ENCODE data around the gene ARHGAP12.
A peak's percentile ranks its signal among the peaks of the same experiment; 100 is the strongest.

Gene ARHGAP12

GRCh38 chr10:31914370-31914769 lies 14.3 kb downstream of the ARHGAP12 start:
- Histone ChIP-seq H3K4me2 (ENCODE audit: low read depth, low read length, poor library complexity, severe bottlenecking) (no peak overlapping the region), H3F3A (ENCODE audit: low read depth) (no peaks in the 10 kb centered on the region), H3K4me1 (ENCODE audit: insufficient read depth, low read length, poor library complexity, severe bottlenecking) (peaks cover 19% of the 10 kb centered on the region), H3K36me3 (ENCODE audit: insufficient read depth, low read length) (no peaks in the 10 kb centered on the region), H3K9me2 (replicated peaks; ENCODE audit: low read depth, low read length) (no peaks in the 10 kb centered on the region), H3K27me3 (ENCODE audit: insufficient read depth, low read length, poor library complexity, severe bottlenecking) (no peaks in the 10 kb centered on the region), H3K79me2 (ENCODE audit: insufficient read depth, low read length) (peaks cover 80% of the 10 kb centered on the region), H4K20me1 (ENCODE audit: insufficient read depth, low read length, poor library complexity, severe bottlenecking) (peaks cover 14% of the 10 kb centered on the region), H3K4me3 (ENCODE audit: low read length, poor library complexity, severe bottlenecking) (no peak overlapping the region), H3K9me3 (ENCODE audit: insufficient read depth, low read depth, low read length) (no peaks in the 10 kb centered on the region), H3K9ac (ENCODE audit: low read depth, low read length, poor library complexity, severe bottlenecking) (no peak overlapping the region), H2AFZ (ENCODE audit: low read length) (no peak overlapping the region)
- TF ChIP-seq CTCF (conservative IDR thresholded peaks at IDR 0.05; ENCODE audit: low read length) (no peak), EZH2phosphoT487 (IDR thresholded peaks at IDR 0.05; ENCODE audit: borderline replicate concordance) (no peak)

GRCh38 chr10:31912898-31913850 lies 15.5 kb downstream of the ARHGAP12 start:
- H3F3A ChIP-seq (ENCODE audit: low read depth), result no peaks in the 10 kb centered on the region
- peaks cover 75% of the 10 kb centered on the region for H3K79me2 ChIP-seq (ENCODE audit: insufficient read depth, low read length)
- no peaks in the 10 kb centered on the region for H3K9me2 ChIP-seq (replicated peaks; ENCODE audit: low read depth, low read length)
- peak overlapping the region; percentile 16 for H3K4me2 ChIP-seq (ENCODE audit: low read depth, low read length, poor library complexity, severe bottlenecking)
- peaks cover 11% of the 10 kb centered on the region for H3K4me1 ChIP-seq (ENCODE audit: insufficient read depth, low read length, poor library complexity, severe bottlenecking)
- no peak overlapping the region for H3K9ac ChIP-seq (ENCODE audit: low read depth, low read length, poor library complexity, severe bottlenecking)
- H3K4me3 ChIP-seq (ENCODE audit: low read length, poor library complexity, severe bottlenecking), result no peak overlapping the region
- no peaks in the 10 kb centered on the region for H3K9me3 ChIP-seq (ENCODE audit: insufficient read depth, low read depth, low read length)
- peaks cover 7% of the 10 kb centered on the region; the same call in 1 of the 2 replicates for H3K36me3 ChIP-seq (ENCODE audit: insufficient read depth, low read length)
- H2AFZ ChIP-seq (ENCODE audit: low read length), result no peak overlapping the region
- peaks cover 7% of the 10 kb centered on the region for H4K20me1 ChIP-seq (ENCODE audit: insufficient read depth, low read length, poor library complexity, severe bottlenecking)
- H3K27me3 ChIP-seq (ENCODE audit: insufficient read depth, low read length, poor library complexity, severe bottlenecking), result no peaks in the 10 kb centered on the region
- no peak for TF ChIP-seq EZH2phosphoT487 (IDR thresholded peaks at IDR 0.05; ENCODE audit: borderline replicate concordance)
- no peak for TF ChIP-seq CTCF (conservative IDR thresholded peaks at IDR 0.05; ENCODE audit: low read length)

GRCh38 chr10:31912289-31912688 lies 16.3 kb downstream of the ARHGAP12 start:
- H3K79me2 ChIP-seq (ENCODE audit: insufficient read depth, low read length), result peaks cover 66% of the 10 kb centered on the region
- H3K36me3 ChIP-seq (ENCODE audit: insufficient read depth, low read length), result peaks cover 14% of the 10 kb centered on the region
- no peak overlapping the region for H3K4me3 ChIP-seq (ENCODE audit: low read length, poor library complexity, severe bottlenecking)
- no peaks in the 10 kb centered on the region for H3K27me3 ChIP-seq (ENCODE audit: insufficient read depth, low read length, poor library complexity, severe bottlenecking)
- no peaks in the 10 kb centered on the region for H3K9me3 ChIP-seq (ENCODE audit: insufficient read depth, low read depth, low read length)
- H3K4me1 ChIP-seq (ENCODE audit: insufficient read depth, low read length, poor library complexity, severe bottlenecking), result peaks cover 11% of the 10 kb centered on the region
- peaks cover 7% of the 10 kb centered on the region for H4K20me1 ChIP-seq (ENCODE audit: insufficient read depth, low read length, poor library complexity, severe bottlenecking)
- TF ChIP-seq CTCF (conservative IDR thresholded peaks at IDR 0.05; ENCODE audit: low read length) (no peak), EZH2phosphoT487 (IDR thresholded peaks at IDR 0.05; ENCODE audit: borderline replicate concordance) (no peak)
- H3F3A ChIP-seq (ENCODE audit: low read depth), result no peaks in the 10 kb centered on the region
- no peak overlapping the region for H3K9ac ChIP-seq (ENCODE audit: low read depth, low read length, poor library complexity, severe bottlenecking)
- no peak overlapping the region for H2AFZ ChIP-seq (ENCODE audit: low read length)
- H3K9me2 ChIP-seq (replicated peaks; ENCODE audit: low read depth, low read length), result no peaks in the 10 kb centered on the region
- no peak overlapping the region for H3K4me2 ChIP-seq (ENCODE audit: low read depth, low read length, poor library complexity, severe bottlenecking)

All from Loucy (cell line).